Activated CD8-positive, alpha-beta memory T cell treated with anti-CD3 and anti-CD28 coated beads, Interleukin-2, amount 50 U/mL, for 24 hours (primary cell): ENCODE measurements around the gene GIMD1.

Experiments used
- DNase-seq: peaks from one replicate; pipeline ENCODE4 v3.0.0-alpha.2; 2020; ENCODE audit errors: extremely low read depth

Gene GIMD1

DNA sequence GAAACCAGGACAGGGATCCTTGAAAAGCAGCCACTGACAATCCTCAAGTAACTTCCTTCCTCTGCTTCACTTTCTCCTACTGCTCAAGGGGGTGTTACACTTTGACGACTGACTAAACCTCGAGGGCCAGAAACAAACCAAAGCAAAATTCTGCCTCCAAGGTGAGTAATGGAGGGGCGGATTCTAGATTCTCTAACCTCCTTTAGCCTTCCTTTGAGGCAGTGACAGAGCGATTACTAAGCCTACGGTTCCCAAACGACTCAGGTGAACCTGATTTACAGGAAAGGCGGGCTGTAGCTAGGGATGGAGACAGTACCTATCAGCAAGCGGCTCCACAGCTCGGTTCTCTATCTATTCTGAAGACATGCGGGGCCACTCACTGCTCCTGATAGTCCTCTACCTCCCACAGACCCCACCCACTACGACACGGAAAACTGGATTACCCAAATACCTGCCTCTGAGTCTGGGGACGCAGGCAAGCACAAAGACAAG lies 53.1 kb downstream of the GIMD1 start:
- peak; percentile 13 for DNase-seq

DNA sequence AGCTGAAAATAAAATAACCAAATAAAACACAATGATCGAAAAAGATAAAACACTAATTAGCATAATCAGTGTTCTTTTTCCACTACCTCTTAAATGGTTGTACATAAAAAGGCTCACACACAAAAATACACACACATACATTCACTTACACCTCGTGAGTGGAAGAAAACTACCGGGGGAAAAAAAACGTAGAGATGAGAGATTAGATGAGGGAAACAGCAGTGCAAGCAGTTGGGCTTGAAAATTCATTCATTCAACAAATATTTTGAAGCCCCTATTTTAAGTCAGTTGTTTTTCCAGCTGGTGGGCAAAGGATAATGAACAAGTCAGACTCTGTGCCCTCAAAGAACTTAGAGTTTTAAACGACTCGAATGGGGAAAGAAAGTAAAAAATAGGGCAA lies 53.6 kb downstream of the GIMD1 start:
- DNase-seq, result no peak

DNA sequence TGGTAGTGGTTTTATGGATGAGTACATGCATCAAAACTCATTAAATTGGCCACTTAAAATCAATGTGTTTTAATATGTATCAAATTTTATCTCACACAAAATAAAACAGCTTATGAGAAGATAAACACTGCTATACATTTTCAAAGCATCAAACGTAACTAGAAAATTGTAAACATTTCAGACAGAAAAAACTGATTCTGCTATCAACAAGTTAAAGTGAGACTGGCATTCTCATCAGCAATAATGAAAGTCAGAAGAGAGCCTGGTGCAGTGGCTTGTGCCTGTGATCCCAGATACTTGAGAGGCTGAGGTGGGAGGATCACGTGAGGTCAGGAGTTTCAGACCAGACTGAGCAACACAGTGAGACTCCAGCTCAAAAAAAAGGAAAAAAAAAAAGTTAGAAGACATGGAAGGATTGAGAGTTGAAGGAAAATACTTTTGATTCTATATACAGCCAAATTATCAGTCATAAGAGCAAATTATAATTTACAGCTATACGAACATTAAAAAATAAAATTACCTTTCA lies 55.5 kb downstream of the GIMD1 start:
- DNase-seq, result no peak

DNA sequence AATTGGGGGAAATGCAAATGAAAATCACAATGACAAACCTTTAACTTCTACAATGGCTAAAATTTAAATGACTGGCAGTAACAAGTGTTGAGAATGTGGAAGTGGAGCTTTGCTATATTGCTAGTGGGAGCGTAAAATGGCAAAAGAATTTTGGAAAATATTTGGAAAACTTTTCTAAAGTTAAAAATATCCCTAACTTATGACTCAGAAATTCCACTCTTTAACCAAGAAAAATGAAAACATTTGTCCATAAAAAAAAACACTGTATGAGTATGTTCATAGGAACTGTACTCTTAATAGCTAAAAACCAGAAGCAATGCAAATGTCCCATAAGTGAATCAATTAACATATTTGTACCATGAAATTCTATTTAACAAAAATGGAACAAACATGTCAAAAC lies 56.2 kb downstream of the GIMD1 start:
- DNase-seq, result no peak
